ENCODE data around the gene RNU6-9. TPM values are rescaled to one million over a fixed set of nuclear protein-coding genes. Genes with fewer than 3 reads are reported as not detected.
A peak's percentile ranks its signal among the peaks of the same experiment; 100 is the strongest.
"Not testable (repeated sequence)": the region's sequence is repeated elsewhere in the genome, so short reads cannot be mapped to it uniquely, and the experiment has no call there.

The RNU6-9 gene
- total RNA-seq, 4 donors from 2014 or later: not detected

DNA sequence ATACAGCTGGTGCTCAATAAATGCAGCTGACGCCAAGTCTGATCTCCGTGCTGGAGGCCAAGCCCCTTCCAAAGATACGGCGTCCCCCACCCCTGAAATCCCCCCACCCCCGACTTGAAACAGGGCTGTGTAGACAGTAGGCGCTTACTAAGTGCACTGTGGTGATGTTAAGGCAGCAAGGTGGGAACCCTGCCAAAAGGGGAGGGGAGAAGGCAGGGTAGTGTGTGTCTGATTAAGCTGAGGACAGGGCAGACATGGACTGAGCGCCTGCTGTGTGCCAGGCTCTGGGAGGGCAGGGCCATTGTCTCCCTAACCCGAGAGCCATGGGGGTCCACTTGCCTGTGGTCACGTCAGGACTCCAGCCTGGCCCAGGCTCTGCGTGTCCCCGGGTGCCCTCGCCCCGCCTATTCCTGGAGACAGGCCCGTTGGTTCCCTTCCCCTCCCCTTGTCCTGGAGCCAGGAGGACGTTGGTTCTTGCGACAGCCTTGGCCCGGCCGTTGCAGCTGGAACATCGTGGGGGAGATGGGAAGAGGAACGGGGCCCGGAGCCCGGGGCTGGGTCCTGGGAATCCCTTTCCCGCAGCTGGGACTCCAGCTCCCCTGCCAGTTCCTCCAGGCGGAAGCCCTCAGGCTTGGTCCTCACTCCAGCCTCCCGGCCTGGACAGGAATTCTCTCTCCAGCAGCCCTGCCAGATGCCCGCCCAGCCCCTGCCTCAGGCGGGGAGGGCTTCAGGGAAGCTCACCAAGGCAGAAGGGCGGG, 42.9 kb upstream of the RNU6-9 start:
- H3K4me3 ChIP-seq (ENCODE audit: low read depth, poor library complexity, severe bottlenecking): no peak overlapping the region
- no peak for TF ChIP-seq POLR2A (IDR thresholded peaks at IDR 0.05)
- TF ChIP-seq, protein P1, sequence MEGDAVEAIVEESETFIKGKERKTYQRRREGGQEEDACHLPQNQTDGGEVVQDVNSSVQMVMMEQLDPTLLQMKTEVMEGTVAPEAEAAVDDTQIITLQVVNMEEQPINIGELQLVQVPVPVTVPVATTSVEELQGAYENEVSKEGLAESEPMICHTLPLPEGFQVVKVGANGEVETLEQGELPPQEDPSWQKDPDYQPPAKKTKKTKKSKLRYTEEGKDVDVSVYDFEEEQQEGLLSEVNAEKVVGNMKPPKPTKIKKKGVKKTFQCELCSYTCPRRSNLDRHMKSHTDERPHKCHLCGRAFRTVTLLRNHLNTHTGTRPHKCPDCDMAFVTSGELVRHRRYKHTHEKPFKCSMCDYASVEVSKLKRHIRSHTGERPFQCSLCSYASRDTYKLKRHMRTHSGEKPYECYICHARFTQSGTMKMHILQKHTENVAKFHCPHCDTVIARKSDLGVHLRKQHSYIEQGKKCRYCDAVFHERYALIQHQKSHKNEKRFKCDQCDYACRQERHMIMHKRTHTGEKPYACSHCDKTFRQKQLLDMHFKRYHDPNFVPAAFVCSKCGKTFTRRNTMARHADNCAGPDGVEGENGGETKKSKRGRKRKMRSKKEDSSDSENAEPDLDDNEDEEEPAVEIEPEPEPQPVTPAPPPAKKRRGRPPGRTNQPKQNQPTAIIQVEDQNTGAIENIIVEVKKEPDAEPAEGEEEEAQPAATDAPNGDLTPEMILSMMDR (IDR thresholded peaks at IDR 0.05): no peak
- 17 to 49% methylated on average over 11 to 28 of the region's 28 CpGs for WGBS, 2 donors
- peak; percentile 86 to 98 for DNase-seq (ENCODE audit: low spot score in 2 of 2)
- intact Hi-C loops (cut with DNase I; ENCODE audit: low total_unique reads): loop anchor here (10.0 kb wide), 1 partner anchor 134 kb away; the partner anchor contains the start of gene WDR18

DNA sequence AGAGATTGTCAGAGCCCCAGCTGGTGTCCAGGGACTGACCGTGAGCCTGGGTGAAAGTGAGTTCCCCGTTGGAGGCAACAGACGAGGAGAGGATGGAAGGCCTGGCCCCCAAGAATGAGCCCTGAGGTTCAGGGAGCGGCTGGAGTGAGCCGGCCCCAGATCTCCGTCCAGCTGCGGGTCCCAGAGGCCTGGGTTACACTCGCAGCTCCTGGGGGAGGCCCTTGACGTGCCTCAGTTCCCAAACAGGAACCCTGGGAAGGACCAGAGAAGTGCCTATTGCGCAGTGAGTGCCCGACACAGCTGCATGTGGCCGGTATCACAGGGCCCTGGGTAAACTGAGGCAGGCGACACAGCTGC, 42.3 kb upstream of the RNU6-9 start:
- 29% methylated on average over 11 to 13 of the region's 13 CpGs for WGBS, 2 donors
- no peak overlapping the region for H3K4me3 ChIP-seq (ENCODE audit: low read depth, poor library complexity, severe bottlenecking)

DNA sequence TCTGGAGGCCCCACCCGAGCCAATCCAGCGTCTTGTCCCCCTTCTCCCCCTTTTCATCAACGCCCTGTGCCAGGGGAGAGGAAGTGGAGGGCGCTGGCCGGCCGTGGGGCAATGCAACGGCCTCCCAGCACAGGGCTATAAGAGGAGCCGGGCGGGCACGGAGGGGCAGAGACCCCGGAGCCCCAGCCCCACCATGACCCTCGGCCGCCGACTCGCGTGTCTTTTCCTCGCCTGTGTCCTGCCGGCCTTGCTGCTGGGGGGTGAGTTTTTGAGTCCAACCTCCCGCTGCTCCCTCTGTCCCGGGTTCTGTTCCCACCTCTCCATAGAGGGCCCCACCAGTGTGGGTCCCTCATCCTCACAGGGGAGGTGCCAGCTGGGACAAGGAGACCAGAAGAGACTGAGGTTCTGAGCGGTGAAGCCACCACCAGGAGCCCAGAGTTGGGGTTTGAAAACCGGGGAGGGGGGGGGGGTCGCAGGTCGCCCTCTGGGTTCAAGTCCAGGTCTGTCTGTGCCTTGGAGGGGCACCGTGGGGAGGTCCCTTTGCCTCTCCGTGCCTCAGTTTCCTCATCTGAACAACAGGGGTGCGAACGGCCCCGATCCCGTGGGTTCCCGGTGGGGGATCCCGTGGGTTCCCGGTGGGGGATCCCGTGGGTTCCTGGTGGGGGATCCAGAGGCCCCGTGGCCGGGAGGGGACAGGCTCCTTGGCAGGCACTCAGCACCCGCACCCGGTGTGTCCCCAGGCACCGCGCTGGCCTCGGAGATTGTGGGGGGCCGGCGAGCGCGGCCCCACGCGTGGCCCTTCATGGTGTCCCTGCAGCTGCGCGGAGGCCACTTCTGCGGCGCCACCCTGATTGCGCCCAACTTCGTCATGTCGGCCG, 40.9 kb upstream of the RNU6-9 start, which contains the start of gene ELANE:
TSS of gene ELANE (plus strand) at position 168 of the 878 bp plus-strand sequence. CDS start at position 194, 26 bp downstream.
- intact Hi-C loops (cut with DNase I; ENCODE audit: low total_unique reads): loop anchor here (10.0 kb wide), 1 partner anchor 132 kb away; the partner anchor contains the start of gene WDR18
- peak in 1 of 2 donors; percentile 85 for DNase-seq (ENCODE audit: low spot score in 2 of 2)
- TF ChIP-seq, protein P1 (IDR thresholded peaks at IDR 0.05): no peak
- no peak for TF ChIP-seq POLR2A (IDR thresholded peaks at IDR 0.05)
- 57 to 61% methylated on average over 34 to 41 of the region's 55 CpGs for WGBS, 2 donors
- H3K4me3 ChIP-seq (ENCODE audit: low read depth, poor library complexity, severe bottlenecking): no peak within 1 kb of the TSS

More for the DNA sequence above, 42.3 kb upstream of the RNU6-9 start:
- intact Hi-C loops (cut with DNase I; ENCODE audit: low total_unique reads): loop anchor here (10.0 kb wide), 1 partner anchor 134 kb away; the partner anchor contains the start of gene WDR18
- TF ChIP-seq, protein P1 (IDR thresholded peaks at IDR 0.05): no peak
- no peak for TF ChIP-seq POLR2A (IDR thresholded peaks at IDR 0.05)
- DNase-seq (ENCODE audit: low spot score in 2 of 2): no peak

DNA sequence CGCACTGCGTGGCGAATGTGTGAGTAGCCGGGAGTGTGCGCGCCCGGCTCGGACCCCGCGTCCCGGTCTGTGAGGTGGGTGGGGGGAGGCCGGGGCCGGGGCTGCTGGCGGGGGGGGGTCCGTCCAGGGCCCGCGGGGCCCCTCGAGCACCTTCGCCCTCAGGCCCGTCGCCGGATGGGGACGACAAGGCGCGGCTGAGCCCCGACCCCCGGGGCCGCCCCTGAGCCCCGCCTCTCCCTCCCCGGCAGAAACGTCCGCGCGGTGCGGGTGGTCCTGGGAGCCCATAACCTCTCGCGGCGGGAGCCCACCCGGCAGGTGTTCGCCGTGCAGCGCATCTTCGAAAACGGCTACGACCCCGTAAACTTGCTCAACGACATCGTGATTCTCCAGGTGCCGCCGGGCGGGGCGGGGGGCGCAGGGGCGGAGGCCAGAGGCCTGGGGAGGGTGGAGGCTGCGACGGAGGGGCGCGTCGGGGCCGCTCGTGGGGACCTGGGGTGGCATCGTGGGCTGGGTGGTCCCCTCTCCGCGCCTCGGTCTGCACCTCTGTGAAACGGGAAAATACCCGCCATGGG, 40.2 kb upstream of the RNU6-9 start:
- TF ChIP-seq, protein P1 (IDR thresholded peaks at IDR 0.05): no peak
- TF ChIP-seq POLR2A (IDR thresholded peaks at IDR 0.05): no peak
- DNase-seq (ENCODE audit: low spot score in 2 of 2): no peak
- WGBS, 2 donors: 30% methylated on average over 17 of the region's 67 CpGs; no CpG with 5 or more reads in 1 of the 2 donors
- intact Hi-C loops (cut with DNase I; ENCODE audit: low total_unique reads): loop anchor here (10.0 kb wide), 1 partner anchor 132 kb away; the partner anchor contains the start of gene WDR18
- no peak overlapping the region for H3K4me3 ChIP-seq (ENCODE audit: low read depth, poor library complexity, severe bottlenecking)

GRCh38 chr19:853614-854220, 39.6 kb upstream of the RNU6-9 start:
- not testable (repeated sequence) for DNase-seq (ENCODE audit: low spot score in 2 of 2); H3K4me3 ChIP-seq (ENCODE audit: low read depth, poor library complexity, severe bottlenecking)
- 76 to 82% methylated on average over 11 to 12 of the region's 17 CpGs for WGBS, 2 donors
- intact Hi-C loops (cut with DNase I; ENCODE audit: low total_unique reads): loop anchor here (10.0 kb wide), 1 partner anchor 131 kb away; the partner anchor contains the start of gene WDR18
